Measurements from ENCODE around the gene CD180.

Gene CD180

GRCh38 chr5:67164856-67165525 is 31.6 kb downstream of the CD180 start:
- Histone ChIP-seq H3K9ac (ENCODE audit: low read depth in 1 of 2, low read length in 2 of 2) (no peak overlapping the region), H3K27ac (ENCODE audit: low read depth, low read length) (no peak overlapping the region)

GRCh38 chr5:67163863-67164595 is 32.6 kb downstream of the CD180 start:
- peaks cover 11 to 14% of the 10 kb centered on the region in 2 donors for H3K4me1 ChIP-seq (ENCODE audit: control insufficient read depth in 1 of 2, insufficient read depth in 2 of 2, low read length in 2 of 2)
- no peak overlapping the region for H3K27ac ChIP-seq (ENCODE audit: low read depth, low read length)
- H3K36me3 ChIP-seq (ENCODE audit: control insufficient read depth in 1 of 2, insufficient read depth in 2 of 2, low read length in 2 of 2), result peaks cover 7 to 25% of the 10 kb centered on the region in 2 donors

More at GRCh38 chr5:67164856-67165525, 31.6 kb downstream of the CD180 start:
- Histone ChIP-seq H3K9me3 (ENCODE audit: control insufficient read depth in 1 of 2, low read length in 2 of 2) (no peaks in the 10 kb centered on the region), H3K36me3 (ENCODE audit: control insufficient read depth in 1 of 2, insufficient read depth in 2 of 2, low read length in 2 of 2) (peaks cover 7 to 25% of the 10 kb centered on the region in 2 donors), H3K27me3 (ENCODE audit: control insufficient read depth in 1 of 2, insufficient read depth in 2 of 2, low read length in 2 of 2) (no peaks in the 10 kb centered on the region), H3K4me3 (ENCODE audit: low read depth in 1 of 2, low read length in 2 of 2) (peak overlapping the region in 1 of 2 donors; percentile 71), H3K4me1 (ENCODE audit: control insufficient read depth in 1 of 2, insufficient read depth in 2 of 2, low read length in 2 of 2) (peaks cover 11 to 14% of the 10 kb centered on the region in 2 donors)

DNA sequence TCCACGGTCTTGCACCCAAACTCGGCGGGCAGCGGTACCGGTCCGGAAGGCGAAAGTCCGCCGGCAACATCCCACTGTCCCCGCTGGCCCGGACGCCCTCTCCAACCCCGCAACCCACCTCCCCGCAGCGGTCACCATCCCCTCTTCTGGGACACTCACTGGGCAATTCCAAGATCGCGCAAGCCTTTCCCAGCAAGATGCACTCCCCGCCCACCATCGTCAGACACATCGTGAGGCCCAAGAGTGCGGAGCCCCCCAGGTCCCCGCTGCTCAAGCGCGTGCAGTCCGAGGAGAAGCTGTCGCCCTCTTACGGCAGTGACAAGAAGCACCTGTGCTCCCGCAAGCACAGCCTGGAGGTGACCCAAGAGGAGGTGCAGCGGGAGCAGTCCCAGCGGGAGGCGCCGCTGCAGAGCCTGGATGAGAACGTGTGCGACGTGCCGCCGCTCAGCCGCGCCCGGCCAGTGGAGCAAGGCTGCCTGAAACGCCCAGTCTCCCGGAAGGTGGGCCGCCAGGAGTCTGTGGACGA is 33.3 kb downstream of the CD180 start:
- Histone ChIP-seq H3K27ac (ENCODE audit: low read depth, low read length) (no peak overlapping the region), H3K4me3 (ENCODE audit: low read depth in 1 of 2, low read length in 2 of 2) (no peak overlapping the region), H3K9ac (ENCODE audit: low read depth in 1 of 2, low read length in 2 of 2) (no peak overlapping the region), H3K36me3 (ENCODE audit: control insufficient read depth in 1 of 2, insufficient read depth in 2 of 2, low read length in 2 of 2) (peaks cover 7 to 25% of the 10 kb centered on the region in 2 donors), H3K27me3 (ENCODE audit: control insufficient read depth in 1 of 2, insufficient read depth in 2 of 2, low read length in 2 of 2) (no peaks in the 10 kb centered on the region), H3K9me3 (ENCODE audit: control insufficient read depth in 1 of 2, low read length in 2 of 2) (no peaks in the 10 kb centered on the region), H3K4me1 (ENCODE audit: control insufficient read depth in 1 of 2, insufficient read depth in 2 of 2, low read length in 2 of 2) (peaks cover 11 to 14% of the 10 kb centered on the region in 2 donors)

More at GRCh38 chr5:67163863-67164595, 32.6 kb downstream of the CD180 start:
- H3K4me3 ChIP-seq (ENCODE audit: low read depth in 1 of 2, low read length in 2 of 2), result no peak overlapping the region
- H3K9ac ChIP-seq (ENCODE audit: low read depth in 1 of 2, low read length in 2 of 2), result no peak overlapping the region
- no peaks in the 10 kb centered on the region for H3K27me3 ChIP-seq (ENCODE audit: control insufficient read depth in 1 of 2, insufficient read depth in 2 of 2, low read length in 2 of 2)
- H3K9me3 ChIP-seq (ENCODE audit: control insufficient read depth in 1 of 2, low read length in 2 of 2), result no peaks in the 10 kb centered on the region

DNA sequence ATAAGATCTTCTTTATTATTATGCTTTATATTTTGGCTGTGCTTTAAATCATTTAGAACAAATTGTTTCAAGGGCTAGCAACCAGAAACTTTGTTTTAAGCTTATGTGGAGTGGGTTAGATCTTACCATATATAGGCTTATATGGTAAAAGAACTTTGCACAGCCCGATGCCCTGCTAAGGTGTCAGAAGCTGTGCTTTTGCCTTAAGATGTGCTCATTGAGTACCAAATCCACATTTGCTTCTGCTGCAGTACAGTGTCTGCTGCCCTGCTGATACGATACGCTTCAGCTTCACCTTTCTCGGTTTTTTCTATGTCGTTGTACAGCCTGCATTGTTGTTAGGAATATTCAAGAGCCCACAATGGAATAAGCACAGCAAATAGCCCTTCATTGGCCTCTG is 34.8 kb downstream of the CD180 start:
- Histone ChIP-seq H3K4me3 (ENCODE audit: low read depth in 1 of 2, low read length in 2 of 2) (no peak overlapping the region), H3K27ac (ENCODE audit: low read depth, low read length) (no peak overlapping the region), H3K36me3 (ENCODE audit: control insufficient read depth in 1 of 2, insufficient read depth in 2 of 2, low read length in 2 of 2) (peaks cover 7 to 25% of the 10 kb centered on the region in 2 donors)

DNA sequence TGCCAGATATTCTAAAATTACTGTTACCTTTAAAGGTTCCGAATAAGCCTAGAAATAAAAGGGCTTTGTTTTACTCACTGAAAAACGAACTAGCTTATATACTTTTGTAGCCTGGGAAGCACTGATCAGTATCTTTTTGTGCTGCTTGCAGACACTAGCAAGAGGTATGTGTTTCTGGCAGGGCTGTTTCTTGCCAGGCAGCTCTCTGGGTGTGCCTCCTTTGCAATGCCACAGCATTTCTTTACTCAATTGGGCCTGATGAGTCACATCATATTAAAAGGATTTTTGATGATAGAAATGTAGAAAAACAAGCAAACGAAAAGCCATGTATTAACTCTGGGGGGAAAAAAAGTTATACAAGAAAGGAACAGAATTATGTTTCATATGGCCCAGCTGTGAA is 35.6 kb downstream of the CD180 start:
- Histone ChIP-seq H3K4me1 (ENCODE audit: control insufficient read depth in 1 of 2, insufficient read depth in 2 of 2, low read length in 2 of 2) (peaks cover 4 to 7% of the 10 kb centered on the region in 2 donors), H3K9ac (ENCODE audit: low read depth in 1 of 2, low read length in 2 of 2) (no peak overlapping the region), H3K27me3 (ENCODE audit: control insufficient read depth in 1 of 2, insufficient read depth in 2 of 2, low read length in 2 of 2) (no peaks in the 10 kb centered on the region), H3K27ac (ENCODE audit: low read depth, low read length) (no peak overlapping the region), H3K4me3 (ENCODE audit: low read depth in 1 of 2, low read length in 2 of 2) (no peak overlapping the region), H3K9me3 (ENCODE audit: control insufficient read depth in 1 of 2, low read length in 2 of 2) (no peaks in the 10 kb centered on the region), H3K36me3 (ENCODE audit: control insufficient read depth in 1 of 2, insufficient read depth in 2 of 2, low read length in 2 of 2) (peaks cover 7 to 25% of the 10 kb centered on the region in 2 donors)

More for the DNA sequence above, 34.8 kb downstream of the CD180 start:
- Histone ChIP-seq H3K27me3 (ENCODE audit: control insufficient read depth in 1 of 2, insufficient read depth in 2 of 2, low read length in 2 of 2) (no peaks in the 10 kb centered on the region), H3K4me1 (ENCODE audit: control insufficient read depth in 1 of 2, insufficient read depth in 2 of 2, low read length in 2 of 2) (peaks cover 10 to 13% of the 10 kb centered on the region in 2 donors), H3K9ac (ENCODE audit: low read depth in 1 of 2, low read length in 2 of 2) (no peak overlapping the region), H3K9me3 (ENCODE audit: control insufficient read depth in 1 of 2, low read length in 2 of 2) (no peaks in the 10 kb centered on the region)

GRCh38 chr5:67160272-67160671 is 36.3 kb downstream of the CD180 start:
- Histone ChIP-seq H3K4me1 (ENCODE audit: control insufficient read depth in 1 of 2, insufficient read depth in 2 of 2, low read length in 2 of 2) (peaks cover 0 to under 1% of the 10 kb centered on the region in 2 donors), H3K9ac (ENCODE audit: low read depth in 1 of 2, low read length in 2 of 2) (no peak overlapping the region), H3K9me3 (ENCODE audit: control insufficient read depth in 1 of 2, low read length in 2 of 2) (no peaks in the 10 kb centered on the region), H3K27ac (ENCODE audit: low read depth, low read length) (no peak overlapping the region), H3K27me3 (ENCODE audit: control insufficient read depth in 1 of 2, insufficient read depth in 2 of 2, low read length in 2 of 2) (no peaks in the 10 kb centered on the region), H3K4me3 (ENCODE audit: low read depth in 1 of 2, low read length in 2 of 2) (no peak overlapping the region), H3K36me3 (ENCODE audit: control insufficient read depth in 1 of 2, insufficient read depth in 2 of 2, low read length in 2 of 2) (peaks cover 7 to 28% of the 10 kb centered on the region in 2 donors)

DNA sequence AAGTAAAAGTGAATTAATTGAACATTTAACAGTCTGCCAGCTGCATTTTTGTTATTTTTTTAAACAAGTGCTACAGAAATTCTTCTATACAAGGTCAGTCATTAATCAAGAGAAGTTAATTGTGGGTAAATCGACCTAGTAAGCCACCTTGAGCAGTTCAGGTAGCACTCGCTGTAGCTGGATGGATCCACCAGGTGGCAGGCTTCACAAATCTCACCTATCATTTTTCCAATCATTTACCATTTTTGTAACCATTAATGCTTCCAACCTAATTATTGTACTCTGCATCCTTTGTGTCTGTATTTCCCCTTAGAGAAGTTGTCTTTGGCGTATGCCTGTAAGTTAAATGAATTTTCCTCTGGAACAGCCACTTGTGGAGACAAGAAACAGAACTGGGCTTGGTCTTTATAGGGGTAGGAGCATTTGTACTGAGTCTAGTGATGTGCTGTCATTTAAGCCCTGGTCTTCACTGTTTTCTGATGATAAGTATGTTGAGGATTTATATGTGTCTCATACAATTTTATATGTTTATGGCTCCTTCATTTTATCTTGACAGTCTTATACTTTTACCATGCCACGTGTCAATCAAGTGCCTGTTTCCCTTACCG is 39.5 kb downstream of the CD180 start:
- H3K9me3 ChIP-seq (ENCODE audit: control insufficient read depth in 1 of 2, low read length in 2 of 2), result no peaks in the 10 kb centered on the region
- no peak overlapping the region for H3K27ac ChIP-seq (ENCODE audit: low read depth, low read length)
- peaks cover 11 to 17% of the 10 kb centered on the region in 2 donors for H3K36me3 ChIP-seq (ENCODE audit: control insufficient read depth in 1 of 2, insufficient read depth in 2 of 2, low read length in 2 of 2)
- no peaks in the 10 kb centered on the region for H3K27me3 ChIP-seq (ENCODE audit: control insufficient read depth in 1 of 2, insufficient read depth in 2 of 2, low read length in 2 of 2)
- H3K4me3 ChIP-seq (ENCODE audit: low read depth in 1 of 2, low read length in 2 of 2), result no peak overlapping the region
- H3K9ac ChIP-seq (ENCODE audit: low read depth in 1 of 2, low read length in 2 of 2), result no peak overlapping the region
- H3K4me1 ChIP-seq (ENCODE audit: control insufficient read depth in 1 of 2, insufficient read depth in 2 of 2, low read length in 2 of 2), result no peaks in the 10 kb centered on the region

GRCh38 chr5:67154556-67155206 is 41.9 kb downstream of the CD180 start:
- Histone ChIP-seq H3K4me1 (ENCODE audit: control insufficient read depth in 1 of 2, insufficient read depth in 2 of 2, low read length in 2 of 2) (no peaks in the 10 kb centered on the region), H3K27me3 (ENCODE audit: control insufficient read depth in 1 of 2, insufficient read depth in 2 of 2, low read length in 2 of 2) (no peaks in the 10 kb centered on the region), H3K9ac (ENCODE audit: low read depth in 1 of 2, low read length in 2 of 2) (no peak overlapping the region), H3K4me3 (ENCODE audit: low read depth in 1 of 2, low read length in 2 of 2) (no peak overlapping the region), H3K9me3 (ENCODE audit: control insufficient read depth in 1 of 2, low read length in 2 of 2) (no peaks in the 10 kb centered on the region), H3K36me3 (ENCODE audit: control insufficient read depth in 1 of 2, insufficient read depth in 2 of 2, low read length in 2 of 2) (peaks cover 8 to 24% of the 10 kb centered on the region in 2 donors), H3K27ac (ENCODE audit: low read depth, low read length) (no peak overlapping the region)

- H3K4me3 ChIP-seq (ENCODE audit: low read depth in 1 of 2, low read length in 2 of 2), result no peak overlapping the region
- H3K9ac ChIP-seq (ENCODE audit: low read depth in 1 of 2, low read length in 2 of 2), result no peak overlapping the region
- no peaks in the 10 kb centered on the region for H3K9me3 ChIP-seq (ENCODE audit: control insufficient read depth in 1 of 2, low read length in 2 of 2)
- H3K27me3 ChIP-seq (ENCODE audit: control insufficient read depth in 1 of 2, insufficient read depth in 2 of 2, low read length in 2 of 2), result no peaks in the 10 kb centered on the region
- no peak overlapping the region for H3K27ac ChIP-seq (ENCODE audit: low read depth, low read length)
- peaks cover 8 to 24% of the 10 kb centered on the region in 2 donors for H3K36me3 ChIP-seq (ENCODE audit: control insufficient read depth in 1 of 2, insufficient read depth in 2 of 2, low read length in 2 of 2)
- H3K4me1 ChIP-seq (ENCODE audit: control insufficient read depth in 1 of 2, insufficient read depth in 2 of 2, low read length in 2 of 2), result no peaks in the 10 kb centered on the region
These were observed 43.3 kb downstream of the CD180 start for GRCh38 chr5:67153292-67153691.
